Astrocyte of the spinal cord (primary cell): ENCODE data around the gene ULK3.

Source experiments
- DNase-seq: peaks from one replicate; pipeline ENCODE4 v3.0.0; 2011; ENCODE audit warnings: low read depth, low spot score
- H3K4me3 ChIP-seq: 2 replicates; pipeline ENCODE4 v1.5.1; 2011; ENCODE audit warnings: low read depth, mild to moderate bottlenecking, low read length, moderate library complexity
- CTCF ChIP-seq: IDR thresholded peaks from 2 replicates; pipeline ENCODE4 v1.5.1; 2012; ENCODE audit warnings: low read depth, mild to moderate bottlenecking, low read length, inconsistent platforms
- in situ Hi-C: cut with HindIII; loops from 2 replicates; pipeline ENCODE4 v1.10.0; 2017; ENCODE audit warnings: low sequenced_read_pairs

The ULK3 gene

GRCh38 chr15:74850393-74850792 lies 7.4 kb upstream of the ULK3 start:
- no peak for DNase-seq
- in situ Hi-C loops = no loop called here

DNA sequence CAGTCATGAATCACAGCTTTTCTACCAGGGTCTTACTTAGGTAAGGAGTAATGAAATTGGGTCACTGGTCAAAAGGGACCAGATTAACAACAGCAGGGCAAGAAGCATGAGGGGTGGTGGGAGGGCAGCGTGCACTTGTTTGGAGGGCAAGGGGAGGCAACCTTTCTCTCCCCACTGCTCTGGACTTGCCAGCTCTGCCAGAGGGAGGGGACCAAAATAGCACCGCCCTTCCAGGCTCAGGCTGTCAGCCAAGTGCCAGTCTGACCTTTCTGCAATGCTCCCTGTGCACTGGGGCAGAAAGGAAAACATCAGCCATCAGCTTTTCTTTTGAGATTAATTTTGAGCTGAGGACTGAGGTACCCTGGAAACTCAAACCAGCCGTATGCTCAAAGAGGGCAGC lies 4.5 kb upstream of the ULK3 start:
- in situ Hi-C loops = no loop called here
- no peak for DNase-seq
- no peak overlapping the region for H3K4me3 ChIP-seq
- no peak for TF ChIP-seq CTCF

More at GRCh38 chr15:74850393-74850792, 7.4 kb upstream of the ULK3 start:
- H3K4me3 ChIP-seq = no peak overlapping the region
- no peak for TF ChIP-seq CTCF

GRCh38 chr15:74845581-74845980 lies 2.6 kb upstream of the ULK3 start:
- H3K4me3 ChIP-seq = no peak overlapping the region
- in situ Hi-C loops = no loop called here
- TF ChIP-seq CTCF = no peak

GRCh38 chr15:74845208-74845568 lies 2.2 kb upstream of the ULK3 start:
- H3K4me3 ChIP-seq = no peak overlapping the region
- no peak for TF ChIP-seq CTCF
- DNase-seq = no peak
- in situ Hi-C loops = no loop called here

More at GRCh38 chr15:74845581-74845980, 2.6 kb upstream of the ULK3 start:
- DNase-seq = no peak

- in situ Hi-C loops = no loop called here
- TF ChIP-seq CTCF = no peak
- no peak overlapping the region for H3K4me3 ChIP-seq
- no peak for DNase-seq
Observed at GRCh38 chr15:74844319-74845207, 1.6 kb upstream of the ULK3 start.

DNA sequence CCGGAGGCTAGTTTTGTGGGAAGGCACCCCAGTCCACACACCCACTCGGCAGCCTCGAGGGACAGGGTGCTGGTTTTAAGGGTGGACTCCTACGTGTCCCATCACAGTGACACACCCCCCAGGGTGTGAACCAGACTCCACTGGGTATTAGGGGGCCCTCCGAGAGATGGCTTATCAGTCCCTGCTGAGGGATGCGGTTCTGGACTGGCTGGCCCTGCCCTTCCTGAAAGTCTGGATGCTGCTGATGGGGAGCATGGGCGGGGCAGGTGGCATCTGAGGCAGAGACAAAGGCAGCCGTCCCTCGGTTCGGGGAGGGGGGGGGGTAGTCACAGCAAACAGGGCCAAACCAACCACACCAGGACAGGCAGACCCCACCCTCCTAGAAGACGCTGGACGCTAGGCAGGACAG lies 939 bp upstream of the ULK3 start:
- H3K4me3 ChIP-seq = no peak overlapping the region
- in situ Hi-C loops = no loop called here
- no peak for TF ChIP-seq CTCF
- no peak for DNase-seq
